ENCODE measurements around the gene ADIRF.

- no peak for TF ChIP-seq EZH2phosphoT487 (IDR thresholded peaks at IDR 0.05; ENCODE audit: borderline replicate concordance, low read depth, low read length)
- no peak for TF ChIP-seq CTCF (conservative IDR thresholded peaks at IDR 0.05; ENCODE audit: low read length)
Measured at GRCh38 chr10:86970162-86970981, 2.1 kb downstream of the ADIRF start.
